GM11168 (cell line): Measurements from ENCODE around the gene FGF3.

Experiments
- in situ Hi-C: fragments of 300-500 bp; cut with MboI; formaldehyde crosslinking; loops from one replicate; pipeline ENCODE4 v1.12.0; 2022; ENCODE audit warnings: low sequenced_read_pairs; ENCODE audit not compliant: unreplicated experiment

Gene FGF3

DNA sequence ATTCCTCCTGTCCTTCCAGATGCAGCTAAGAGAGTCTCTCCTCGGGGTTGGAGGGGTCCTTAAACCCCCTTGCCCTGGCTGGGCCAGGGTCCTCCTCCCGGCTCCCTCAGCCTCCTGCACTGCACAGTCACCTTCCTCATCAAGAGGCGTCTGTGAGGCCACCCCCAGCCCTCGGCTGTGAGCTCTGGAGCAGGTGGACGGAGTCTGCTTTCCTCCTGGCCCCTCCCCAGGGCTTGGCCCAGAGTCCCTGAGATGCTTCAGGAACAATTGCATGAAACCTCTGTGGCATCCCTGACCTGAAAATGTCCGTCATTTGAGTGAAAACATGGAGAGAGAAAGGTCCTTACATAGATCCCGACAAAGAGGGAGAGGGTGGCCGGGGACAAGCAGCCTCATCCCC is 6.7 kb upstream of the FGF3 start:
- in situ Hi-C loops = no loop called here

DNA sequence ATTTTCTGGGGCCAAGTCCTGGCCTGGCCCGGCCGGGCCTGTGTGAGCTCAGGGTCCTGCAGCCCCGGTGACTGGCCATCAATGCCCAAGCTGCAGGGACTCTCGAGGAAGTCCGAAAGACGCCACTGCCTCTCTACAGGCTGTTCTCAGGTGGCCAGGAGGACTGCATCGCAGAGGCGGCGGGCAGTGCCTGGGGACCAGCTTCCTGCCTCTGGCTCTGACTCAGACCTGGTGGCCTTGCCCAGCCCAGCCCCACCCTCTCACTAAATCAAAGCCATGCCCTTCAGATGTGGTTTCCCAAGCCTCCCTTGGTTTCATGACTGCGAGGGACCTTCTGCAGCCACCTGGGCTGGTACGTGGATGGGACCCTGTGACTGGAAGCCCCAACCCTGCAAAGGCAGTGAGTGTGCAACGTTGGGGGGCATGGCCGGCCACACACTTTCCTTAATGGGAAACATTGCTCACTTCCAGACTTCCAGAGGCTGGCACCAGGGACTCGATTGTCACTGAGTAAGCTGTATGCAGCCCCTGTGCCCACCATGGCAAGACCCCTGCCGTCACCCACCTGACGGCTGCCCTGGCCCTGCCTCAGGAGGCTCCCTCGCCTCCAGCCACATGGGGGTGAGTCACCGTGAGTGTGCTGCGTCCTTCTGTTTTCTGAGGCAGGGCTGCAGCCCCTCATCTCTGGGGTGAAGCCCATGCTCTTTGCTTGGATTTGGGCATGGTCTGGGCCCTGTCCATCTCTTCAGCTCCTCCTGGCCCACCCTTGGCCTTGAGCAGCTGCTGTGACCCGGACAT is 6.0 kb upstream of the FGF3 start:
- in situ Hi-C loops = no loop called here

DNA sequence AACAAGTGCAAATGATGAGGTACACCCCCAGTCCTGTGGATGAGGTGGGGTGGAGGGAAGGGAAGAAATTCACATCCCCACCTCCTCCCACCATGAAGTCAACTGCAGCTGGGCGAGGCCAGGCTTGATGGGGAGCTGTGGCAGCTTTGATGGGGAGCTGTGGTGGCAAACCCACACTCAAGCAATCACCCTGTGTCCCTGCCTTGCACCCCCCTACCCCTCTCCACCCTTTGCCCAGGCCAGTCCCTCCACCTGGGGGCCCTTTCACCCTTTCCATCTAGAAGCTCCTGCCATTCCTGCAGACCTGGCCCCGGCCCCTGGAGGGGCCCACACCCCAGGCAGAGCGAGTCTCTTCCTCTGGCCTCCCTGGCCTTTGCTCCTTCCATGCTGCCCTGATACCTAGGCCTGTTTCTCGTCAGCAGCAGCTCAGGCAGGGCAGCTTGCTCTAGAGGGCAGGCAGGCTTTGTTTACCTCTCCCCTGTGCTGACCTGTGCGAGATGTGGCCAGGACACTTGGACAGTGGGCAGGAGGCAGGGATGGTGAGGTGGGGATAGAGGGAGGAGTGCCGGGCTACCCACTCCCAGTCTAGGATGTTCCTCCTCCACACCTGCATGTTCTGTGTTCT is 4.5 kb upstream of the FGF3 start:
- in situ Hi-C loops = no loop called here

DNA sequence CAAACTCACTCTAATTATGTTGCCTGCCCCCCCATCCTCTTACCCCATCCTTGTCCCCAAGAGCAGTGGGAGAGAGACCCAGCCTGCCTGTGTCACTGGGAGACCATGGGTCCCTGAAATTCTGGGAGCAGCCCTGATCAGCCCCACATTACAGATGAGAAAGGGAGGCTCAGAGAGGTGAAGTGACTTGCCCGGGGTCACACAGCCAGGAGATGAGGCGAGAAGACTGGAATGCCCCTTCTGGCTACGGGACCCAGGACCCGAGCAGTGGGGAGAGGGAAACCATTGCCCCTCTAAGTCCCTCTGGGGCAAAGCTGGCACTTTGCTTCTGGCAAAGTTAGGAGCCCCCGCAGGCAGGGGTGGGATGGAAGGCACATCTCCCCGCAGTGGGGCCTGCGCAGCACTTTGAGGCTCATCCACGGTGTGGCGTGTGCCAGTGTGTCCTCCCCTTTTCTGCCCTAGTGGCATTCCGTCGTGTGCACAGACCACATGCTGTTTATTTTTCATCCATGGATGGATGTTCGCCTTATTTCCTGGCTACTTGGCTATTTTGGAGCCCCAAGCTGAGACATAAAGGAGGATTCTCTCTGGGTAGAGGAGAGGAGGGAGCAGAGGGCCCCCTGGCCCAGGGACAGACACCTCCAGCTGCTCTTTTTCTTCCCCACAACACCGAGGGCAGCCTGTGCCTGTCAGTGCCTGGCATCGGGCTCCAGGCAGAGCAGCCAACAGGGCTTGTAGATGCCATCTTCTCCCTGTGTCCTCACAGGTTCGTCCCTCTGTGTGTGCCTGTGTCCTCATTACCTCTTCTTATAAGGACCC is 3.7 kb upstream of the FGF3 start:
- in situ Hi-C loops = no loop called here

DNA sequence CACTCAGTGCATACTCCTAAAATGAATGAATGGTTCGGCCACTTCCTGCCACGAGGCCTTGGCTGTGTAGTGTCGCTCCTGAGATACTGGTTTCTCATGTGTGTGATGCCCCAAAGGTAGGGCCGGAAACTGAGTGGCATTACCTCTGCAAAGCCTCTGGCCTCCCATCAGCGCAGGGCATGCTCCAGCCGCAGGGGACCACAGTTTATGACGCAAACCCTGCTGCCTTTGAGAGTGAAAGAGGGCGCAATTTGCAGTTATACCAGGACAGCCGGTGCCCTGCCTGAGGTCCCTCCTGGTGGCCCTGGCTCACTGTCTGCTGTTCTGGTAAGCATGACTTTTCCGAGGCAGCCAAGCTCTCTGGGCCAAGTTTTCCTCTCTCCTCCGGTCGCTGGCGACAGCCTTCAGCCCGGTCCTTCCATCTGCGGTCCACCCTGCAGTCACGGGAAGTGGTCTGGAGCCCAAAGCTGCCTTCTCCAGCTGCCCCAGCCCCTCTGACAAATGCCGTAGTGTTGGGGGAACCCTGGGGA is 2.4 kb upstream of the FGF3 start:
- in situ Hi-C loops = no loop called here

DNA sequence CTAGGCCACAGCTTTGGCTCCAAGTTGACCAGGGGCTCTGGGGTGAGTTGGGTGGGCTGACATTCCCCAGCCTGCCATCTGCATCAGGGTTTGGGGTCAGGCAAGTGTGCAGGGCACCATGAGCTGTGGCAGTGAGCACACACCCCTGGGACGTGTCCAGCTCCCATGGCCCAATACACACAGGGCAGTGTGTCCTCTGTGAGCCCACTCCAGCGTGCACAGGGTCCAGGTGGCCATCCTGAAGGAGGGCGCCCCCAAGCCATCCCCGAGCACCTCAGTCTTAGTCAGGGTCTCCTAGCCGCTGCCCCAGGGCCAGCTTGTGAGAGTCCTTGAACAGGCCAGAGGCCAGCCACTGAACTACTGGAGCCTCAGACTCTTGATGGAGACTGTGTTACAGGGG is 1.2 kb upstream of the FGF3 start:
- in situ Hi-C loops = no loop called here

DNA sequence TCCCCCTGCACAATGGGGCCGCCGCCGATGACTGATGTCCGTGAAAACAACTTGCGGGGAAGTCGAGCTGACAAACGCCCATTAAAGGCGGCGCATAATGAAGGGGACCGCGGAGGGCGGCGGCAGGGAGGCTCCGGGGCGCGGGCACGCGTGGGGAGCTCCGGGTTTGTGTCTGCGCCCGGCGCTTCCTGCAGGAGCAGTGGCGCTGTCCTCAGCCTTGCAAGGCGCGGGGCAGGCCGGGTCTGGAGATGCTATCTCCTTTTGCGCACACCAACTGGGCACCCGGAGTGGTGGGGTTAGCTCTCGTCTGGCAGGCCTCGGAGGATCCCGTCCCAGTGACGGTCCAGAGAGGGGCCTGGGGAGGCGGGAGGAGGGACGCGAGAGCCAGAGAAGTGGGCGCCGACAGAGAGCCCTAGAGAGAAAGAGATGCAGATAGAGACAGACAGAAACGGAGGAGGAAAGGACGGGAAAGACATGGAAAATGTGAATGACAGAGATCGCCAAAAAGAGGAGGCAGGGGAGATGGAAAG is 390 bp upstream of the FGF3 start:
- in situ Hi-C loops = no loop called here

DNA sequence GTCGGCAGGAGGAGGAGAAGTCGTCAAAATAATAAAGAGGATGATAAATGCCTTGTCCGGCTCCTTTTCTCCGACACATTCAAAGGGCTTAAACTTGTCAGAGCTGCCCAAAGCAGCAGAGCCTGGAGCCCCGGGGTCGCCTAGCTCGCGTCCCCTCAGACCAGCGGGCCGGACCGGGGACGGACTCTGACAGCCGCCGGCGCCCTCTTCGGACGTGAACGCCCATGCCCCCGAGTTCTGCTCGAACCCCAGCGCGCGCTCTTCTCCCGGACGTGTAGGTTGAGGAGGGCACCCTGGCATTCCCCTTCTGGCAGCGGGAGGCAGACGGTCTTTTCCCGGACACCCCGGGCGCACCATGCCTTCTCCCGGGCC is 999 bp downstream of the FGF3 start:
- in situ Hi-C loops = no loop called here

DNA sequence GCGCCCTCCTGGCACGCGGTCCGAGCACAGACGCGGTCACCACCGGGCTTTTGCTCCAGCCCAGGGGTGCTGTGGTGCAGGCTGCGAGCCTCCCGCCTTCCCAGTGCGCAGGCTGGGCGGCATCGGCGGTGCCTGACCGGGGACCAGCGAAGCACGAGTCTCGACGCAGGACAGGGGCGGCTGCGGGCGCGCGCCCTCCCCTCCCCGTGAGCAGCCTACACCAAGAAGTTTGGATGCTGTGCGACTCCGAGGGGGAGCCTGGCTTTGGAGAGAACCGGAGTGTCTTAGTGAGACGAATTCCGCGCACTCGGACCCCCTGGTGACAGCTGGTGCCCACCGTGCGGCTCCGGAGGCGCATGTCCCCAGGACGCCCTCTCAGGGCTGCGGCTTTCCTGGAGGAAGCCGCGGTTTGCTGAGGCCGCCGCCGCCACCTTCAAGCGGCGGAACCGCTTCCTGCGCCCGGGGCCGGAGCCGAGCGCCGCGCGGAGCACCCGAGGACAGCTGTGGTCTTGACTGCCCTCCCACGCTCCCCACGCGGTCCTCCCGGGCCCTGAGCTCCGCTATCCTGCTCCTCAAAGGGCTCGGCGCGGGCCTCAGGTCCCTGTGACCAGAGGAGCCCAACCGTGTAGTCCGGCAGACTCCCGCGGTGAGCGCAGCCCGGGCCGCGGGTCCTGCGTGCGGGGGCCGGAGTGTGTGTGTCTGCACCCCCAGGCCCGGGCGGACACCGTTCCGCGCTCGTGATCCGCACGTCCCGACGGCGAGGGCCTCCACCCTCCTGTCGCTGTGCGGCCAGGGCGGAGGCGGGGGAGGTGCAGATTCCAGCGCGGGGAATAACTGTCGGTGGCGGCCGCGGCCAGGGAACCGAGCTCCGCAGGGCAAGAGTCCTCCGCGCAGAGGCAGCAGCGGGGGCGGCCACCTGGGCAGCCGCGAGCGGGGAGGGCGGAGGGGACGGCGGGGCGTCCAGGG is 1.7 kb downstream of the FGF3 start:
- in situ Hi-C loops = no loop called here

DNA sequence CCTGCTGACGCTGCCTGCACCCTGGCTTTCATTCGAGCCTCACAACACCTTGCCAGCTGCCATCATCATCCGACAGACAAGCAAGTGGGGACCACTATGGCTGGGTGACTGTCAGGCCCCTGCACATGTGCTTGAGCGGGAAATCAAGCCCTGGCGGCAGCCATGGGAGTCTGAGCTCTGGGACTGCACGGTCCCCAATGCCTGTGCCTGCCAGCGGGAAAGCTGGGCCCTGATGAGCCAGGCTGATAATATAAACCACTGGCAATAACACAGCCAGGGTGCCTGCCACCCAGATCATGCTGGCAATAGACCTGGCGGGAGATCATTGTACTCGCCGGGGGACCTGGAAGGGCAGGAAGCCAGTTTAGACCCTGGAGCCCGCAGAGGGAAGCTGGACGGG is 2.5 kb downstream of the FGF3 start:
- in situ Hi-C loops = no loop called here

DNA sequence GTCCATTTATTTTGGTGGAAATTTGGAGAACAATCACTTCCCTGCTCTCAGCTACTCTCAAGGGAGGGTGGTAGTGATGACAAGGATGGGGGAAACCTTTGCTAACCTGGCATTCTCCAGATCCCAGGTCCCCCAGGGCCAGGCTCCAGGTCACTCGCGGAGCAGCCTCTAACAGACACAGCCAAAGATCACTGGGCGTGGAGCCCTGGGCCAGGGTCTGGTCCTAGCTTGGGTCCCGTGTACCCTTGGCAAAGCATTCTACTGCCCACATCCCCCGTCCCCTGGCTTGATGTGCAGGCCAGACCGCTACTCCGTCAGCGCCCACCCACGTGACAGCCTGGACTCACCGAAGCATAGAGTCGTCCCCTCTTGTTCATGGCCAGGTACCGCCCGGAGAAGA is 3.2 kb downstream of the FGF3 start:
- in situ Hi-C loops = no loop called here

DNA sequence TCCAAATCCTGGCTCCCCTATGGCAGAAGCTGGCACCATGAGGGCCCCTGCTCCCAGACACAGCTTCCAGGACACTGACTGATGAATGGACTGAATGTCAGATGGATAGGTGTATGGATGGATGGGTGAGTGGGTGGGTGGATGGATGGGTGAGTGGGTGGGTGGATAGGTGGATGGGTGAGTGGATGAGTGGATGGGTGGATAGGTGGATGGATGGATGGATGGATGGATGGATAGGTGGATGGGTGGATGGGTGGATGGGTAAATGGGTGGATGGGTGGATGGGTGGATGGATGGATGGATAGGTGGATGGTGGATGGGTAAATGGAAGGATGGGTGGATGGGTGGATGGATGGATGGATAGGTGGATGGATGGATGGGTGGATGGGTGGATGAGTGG is 4.3 kb downstream of the FGF3 start:
- in situ Hi-C loops = no loop called here

DNA sequence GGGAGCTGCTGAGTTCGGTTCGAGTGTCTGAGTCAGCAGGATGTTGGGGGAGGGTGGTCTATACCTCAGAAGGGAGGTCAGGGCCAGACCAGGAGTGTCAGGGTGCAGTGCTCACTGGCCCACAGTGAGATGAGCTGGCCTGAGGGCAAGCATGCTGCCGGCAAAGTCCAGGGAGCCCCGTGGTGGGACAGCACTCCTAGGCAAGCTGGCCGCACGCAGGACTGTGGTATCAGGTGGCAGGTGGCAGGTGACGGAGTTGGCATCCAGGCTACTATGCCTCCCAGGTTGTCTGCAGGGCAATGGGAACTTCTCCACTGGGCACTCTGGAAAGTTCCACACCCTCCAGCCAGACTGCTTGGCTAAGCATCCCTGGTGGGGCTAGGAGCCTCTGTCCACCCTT is 4.8 kb downstream of the FGF3 start:
- in situ Hi-C loops = no loop called here

DNA sequence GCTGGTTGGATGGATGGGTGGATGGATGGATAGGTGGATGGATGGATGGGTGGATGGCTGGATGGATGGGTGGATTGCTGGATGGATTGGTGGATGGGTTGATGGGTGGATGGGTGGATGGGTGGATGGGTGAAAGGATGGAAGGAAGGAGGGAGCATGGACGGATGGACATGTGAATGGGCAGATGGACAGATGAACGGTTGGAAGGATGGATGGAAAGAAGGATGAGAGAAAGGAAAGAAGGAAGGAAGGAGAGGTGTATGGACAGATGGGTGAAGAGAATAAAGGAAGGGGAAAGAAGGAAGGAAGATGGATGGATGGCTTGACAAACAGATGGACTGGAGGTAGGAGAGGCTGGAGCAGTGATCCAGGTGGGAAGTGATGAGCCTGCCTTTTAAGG is 5.4 kb downstream of the FGF3 start:
- in situ Hi-C loops = no loop called here

DNA sequence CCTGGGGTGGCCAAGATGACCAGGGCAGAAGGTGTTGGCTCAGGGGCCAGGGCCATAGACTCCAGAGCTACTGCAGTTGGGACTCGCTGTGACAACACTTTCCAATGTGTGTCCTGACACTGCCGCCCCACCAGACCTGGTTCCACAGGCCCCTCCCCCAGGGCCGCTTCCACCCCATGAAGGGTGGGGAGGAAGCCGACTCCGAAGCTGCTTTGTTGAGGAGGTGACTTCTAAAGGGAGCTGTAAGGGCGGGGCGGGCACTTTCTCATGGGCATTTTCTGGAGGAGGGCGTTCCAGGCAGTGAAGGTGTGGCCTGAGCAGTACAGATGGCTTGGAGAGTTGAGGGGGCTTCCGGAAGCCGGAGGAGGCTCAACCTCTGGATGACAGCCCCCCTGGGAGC is 6.3 kb downstream of the FGF3 start:
- in situ Hi-C loops = no loop called here

DNA sequence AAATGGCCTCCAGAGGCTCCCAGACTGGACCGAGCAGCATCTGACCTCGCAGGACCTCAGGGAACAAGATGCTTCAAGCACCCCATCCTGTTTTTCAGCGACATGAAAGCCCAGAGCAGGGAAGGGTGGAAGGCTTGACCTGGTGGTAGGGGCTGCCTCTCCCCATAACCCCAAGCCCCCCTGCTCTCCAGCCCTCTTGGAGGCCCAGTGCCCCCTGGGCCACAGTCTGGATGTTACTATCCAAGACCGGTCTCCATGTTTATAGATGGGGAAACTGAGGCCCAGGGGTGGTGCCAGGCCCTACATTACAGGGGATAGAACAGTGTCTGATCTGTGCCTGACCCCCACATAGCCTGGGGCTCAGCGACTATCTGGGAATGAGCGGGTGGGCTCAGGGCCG is 7.0 kb downstream of the FGF3 start:
- in situ Hi-C loops = no loop called here

DNA sequence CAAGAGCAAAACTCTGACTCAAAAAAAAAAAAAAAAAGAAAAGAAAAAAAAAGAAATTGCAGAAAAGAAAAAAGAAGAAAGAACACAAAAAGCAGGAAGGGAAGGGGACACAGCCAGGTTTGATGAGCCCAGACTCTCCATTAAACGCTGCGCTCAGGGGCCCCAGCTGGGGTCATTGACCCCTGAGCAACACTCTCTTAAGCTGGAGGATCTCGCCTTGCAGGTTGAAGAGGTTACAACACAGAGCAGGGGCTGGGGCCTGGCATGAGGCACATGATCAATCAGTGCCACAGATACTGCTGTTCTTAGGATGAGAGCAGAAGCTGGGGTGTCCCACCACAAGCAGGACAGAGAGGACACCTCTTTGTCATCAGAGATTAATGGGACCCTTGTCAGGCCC is 7.8 kb downstream of the FGF3 start:
- in situ Hi-C loops = no loop called here

DNA sequence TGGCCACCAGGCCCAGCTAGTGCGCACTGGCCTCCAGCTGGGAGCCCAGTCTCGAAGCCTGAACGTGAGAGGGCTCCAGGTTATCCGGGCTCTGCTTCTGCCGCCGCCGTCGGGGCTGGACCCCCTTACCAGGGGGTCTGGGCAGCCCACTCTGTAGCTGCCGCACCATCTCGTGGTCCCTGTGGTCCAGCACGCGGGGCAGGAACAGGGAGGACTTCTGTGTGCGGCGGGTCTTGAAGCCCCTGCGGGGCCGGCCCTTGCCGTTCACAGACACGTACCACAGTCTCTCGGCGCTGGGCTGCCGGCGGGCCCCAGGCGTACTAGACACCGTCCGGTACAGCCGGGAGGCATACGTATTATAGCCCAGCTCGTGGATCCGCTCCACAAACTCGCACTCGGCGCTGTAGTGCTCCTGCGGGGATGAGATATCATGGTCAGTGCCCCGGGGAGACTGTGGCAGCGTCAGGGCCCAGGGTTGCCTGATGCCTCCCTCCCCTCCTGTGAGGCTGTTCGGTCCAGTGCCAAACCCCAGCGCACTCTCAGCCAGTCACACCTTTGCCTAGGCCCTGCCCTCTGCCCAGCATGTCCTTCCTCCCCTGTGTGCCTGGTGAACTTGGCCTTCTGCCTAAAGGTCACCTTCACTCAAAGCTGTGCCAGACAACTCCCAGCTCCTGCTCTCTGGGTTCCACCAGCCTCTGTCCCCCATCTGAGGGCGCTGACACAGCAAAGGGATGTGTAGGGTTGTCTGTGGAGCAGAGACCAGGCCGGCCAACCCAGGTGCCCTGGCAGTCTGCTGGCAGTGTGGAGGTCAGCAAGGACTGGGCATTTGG is 8.7 kb downstream of the FGF3 start:
- in situ Hi-C loops = no loop called here

DNA sequence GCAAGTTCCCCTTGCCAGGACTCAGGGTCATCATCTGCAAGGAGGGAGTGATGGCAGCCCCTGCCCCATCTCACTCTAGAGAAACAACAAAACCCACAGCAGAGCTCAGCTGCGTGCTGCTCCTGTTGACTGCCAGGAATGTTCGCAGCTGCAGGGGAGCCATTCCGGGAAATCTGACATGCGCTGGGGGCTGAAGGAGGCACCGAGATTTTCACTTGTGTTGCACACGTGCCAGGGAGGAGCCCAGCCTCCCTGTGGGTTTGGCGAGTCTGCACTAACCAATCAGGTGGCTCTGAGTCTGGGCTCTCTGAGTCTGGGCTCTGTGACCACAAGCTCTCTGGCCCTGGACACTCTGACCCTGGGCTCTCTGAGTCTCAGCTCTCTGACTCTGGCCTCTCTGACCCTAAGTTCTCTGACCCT is 10.5 kb downstream of the FGF3 start:
- in situ Hi-C loops = no loop called here
